PFSK-1 (cell line): ENCODE results near the gene CLIC3.

ENCODE experiments used
- POLR2AphosphoS5 ChIP-seq: IDR thresholded peaks from 2 replicates; pipeline ENCODE4 v1.6.1; 2012; ENCODE audit warnings: low read depth, mild to moderate bottlenecking, control low read depth, low read length, moderate library complexity
- REST ChIP-seq, 2 experiments: IDR thresholded peaks; 2 replicates each; pipeline versions ENCODE4 v1.6.1 to v1.8.0; 2011 to 2012; ENCODE audit warnings: low read depth in 2 of 2, low read length in 2 of 2, control low read depth in 1 of 2, inconsistent platforms in 1 of 2, mild to moderate bottlenecking in 1 of 2, moderate library complexity in 1 of 2; ENCODE audit not compliant: insufficient read depth in 1 of 2
- TAF1 ChIP-seq: IDR thresholded peaks from 2 replicates; pipeline ENCODE4 v1.6.1; 2012; ENCODE audit warnings: low read length, control low read depth, borderline replicate concordance; ENCODE audit not compliant: insufficient read depth

GRCh38 chr9:137030538-137031527, 34.5 kb upstream of the CLIC3 start:
- no peak for TF ChIP-seq REST (IDR thresholded peaks at IDR 0.05; ENCODE audit: insufficient read depth in 1 of 2, low read depth in 2 of 2, low read length in 2 of 2)
- TF ChIP-seq POLR2AphosphoS5: no peak
- TF ChIP-seq TAF1: no peak
